Endodermal cell (in vitro differentiated cells): ENCODE data around the gene MROH7. TPM values are rescaled to one million over a fixed set of nuclear protein-coding genes. Genes with fewer than 3 reads are reported as not detected.
A peak's percentile ranks its signal among the peaks of the same experiment; 100 is the strongest.

Experiments
- DNase-seq: peaks from one replicate; pipeline ENCODE4 v3.0.0-alpha.2; 2017
- H3K27ac ChIP-seq: 2 replicates; pipeline ENCODE4 v1.5.1; 2013; ENCODE audit warnings: mild to moderate bottlenecking, low read depth, low read length, moderate library complexity
- H3K27me3 ChIP-seq: 2 replicates; pipeline ENCODE4 v1.6.1; 2013; ENCODE audit warnings: mild to moderate bottlenecking, low read length, moderate library complexity; ENCODE audit not compliant: insufficient read depth, control insufficient read depth, poor library complexity, severe bottlenecking
- H3K36me3 ChIP-seq: 2 replicates; pipeline ENCODE4 v1.7.0; 2013; ENCODE audit warnings: mild to moderate bottlenecking, low read length, moderate library complexity; ENCODE audit not compliant: control insufficient read depth, insufficient read depth
- H3K4me1 ChIP-seq: one replicate; pipeline ENCODE4 v1.7.0; 2013; ENCODE audit warnings: low read length; ENCODE audit not compliant: control insufficient read depth, insufficient read depth
- H3K4me3 ChIP-seq: 2 replicates; pipeline ENCODE4 v1.5.1; 2013; ENCODE audit warnings: mild to moderate bottlenecking, low read length, moderate library complexity
- H3K9ac ChIP-seq: 2 replicates; pipeline ENCODE4 v1.6.1; 2013; ENCODE audit warnings: mild to moderate bottlenecking, low read length, moderate library complexity; ENCODE audit not compliant: poor library complexity, severe bottlenecking; ENCODE audit errors: extremely low read depth
- H3K9me3 ChIP-seq: 2 replicates; pipeline ENCODE4 v1.6.1; 2013; ENCODE audit warnings: mild to moderate bottlenecking, low read length, moderate library complexity; ENCODE audit not compliant: control insufficient read depth
- H3K27ac Mint-ChIP-seq: 2 replicates; pipeline ENCODE4 v1.8.0; 2020; ENCODE audit warnings: mixed read lengths
- H3K27me3 Mint-ChIP-seq: 2 replicates; pipeline ENCODE4 v1.8.0; 2021; ENCODE audit warnings: mild to moderate bottlenecking, mixed read lengths; ENCODE audit not compliant: insufficient read depth
- H3K36me3 Mint-ChIP-seq: 2 replicates; pipeline ENCODE4 v1.8.0; 2020; ENCODE audit warnings: low read depth, mixed read lengths
- H3K4me1 Mint-ChIP-seq: 2 replicates; pipeline ENCODE4 v1.8.0; 2020; ENCODE audit warnings: mixed read lengths
- H3K4me3 Mint-ChIP-seq: 2 replicates; pipeline ENCODE4 v1.8.0; 2020; ENCODE audit warnings: mild to moderate bottlenecking, moderate library complexity, mixed read lengths
- H3K9me3 Mint-ChIP-seq: 2 replicates; pipeline ENCODE4 v1.8.0; 2020; ENCODE audit warnings: mild to moderate bottlenecking, mixed read lengths
- CTCF ChIP-seq: fragments of 200-600 bp; sonication (generic); conservative IDR thresholded peaks from 2 replicates; pipeline ENCODE4 v1.5.0; 2021; ENCODE audit warnings: antibody characterized with exemption, mild to moderate bottlenecking
- WGBS, 2 experiments: methylation state at CpG; one replicate each; pipeline versions ENCODE4 v1.1.5 to v1.1.7; 2013; ENCODE audit warnings: missing lambda C conversion rate in 2 of 2, mixed read lengths in 1 of 2; ENCODE audit not compliant: insufficient coverage in 1 of 2, insufficient read length in 1 of 2; 5-methylcytosine and 5-hydroxymethylcytosine counted together
- total RNA-seq, 2 donors: library from RNA; stranded (reverse); fragmentation: NEBNext Ultra II Directional in 1 of 2; extraction: Animal tissue kit (Norgen Biotek cat#: 25700) in 1 of 2; gene quantifications; 2 replicates in 1 of 2; 3 replicates in 1 of 2; pipeline ENCODE4 v1.2.1, GENCODE V29; 2021

Gene MROH7
- total RNA-seq, 2 donors from 2014 or later, result 0.46 to 1.4 TPM

- WGBS, 2 experiments, result 75% methylated on average over 7 to 8 of the region's 8 CpGs
- peaks cover 31% of the 10 kb centered on the region for H3K27me3 ChIP-seq
- H3K36me3 ChIP-seq, result no peaks in the 10 kb centered on the region
- Mint-ChIP-seq H3K36me3 (no peaks in the 10 kb centered on the region), H3K4me3 (no peak overlapping the region), H3K4me1 (peaks cover 13% of the 10 kb centered on the region), H3K27ac (no peak overlapping the region), H3K27me3 (peaks cover 32% of the 10 kb centered on the region), H3K9me3 (no peaks in the 10 kb centered on the region)
- no peaks in the 10 kb centered on the region for H3K4me1 ChIP-seq
- H3K9ac ChIP-seq, result no peak overlapping the region
- no peak overlapping the region for H3K4me3 ChIP-seq
- TF ChIP-seq CTCF, result no peak
- peak; percentile 58 for DNase-seq
- no peak overlapping the region for H3K27ac ChIP-seq
- H3K9me3 ChIP-seq, result no peaks in the 10 kb centered on the region
Measured at GRCh38 chr1:54619749-54620148, 21.8 kb upstream of the MROH7 start.

DNA sequence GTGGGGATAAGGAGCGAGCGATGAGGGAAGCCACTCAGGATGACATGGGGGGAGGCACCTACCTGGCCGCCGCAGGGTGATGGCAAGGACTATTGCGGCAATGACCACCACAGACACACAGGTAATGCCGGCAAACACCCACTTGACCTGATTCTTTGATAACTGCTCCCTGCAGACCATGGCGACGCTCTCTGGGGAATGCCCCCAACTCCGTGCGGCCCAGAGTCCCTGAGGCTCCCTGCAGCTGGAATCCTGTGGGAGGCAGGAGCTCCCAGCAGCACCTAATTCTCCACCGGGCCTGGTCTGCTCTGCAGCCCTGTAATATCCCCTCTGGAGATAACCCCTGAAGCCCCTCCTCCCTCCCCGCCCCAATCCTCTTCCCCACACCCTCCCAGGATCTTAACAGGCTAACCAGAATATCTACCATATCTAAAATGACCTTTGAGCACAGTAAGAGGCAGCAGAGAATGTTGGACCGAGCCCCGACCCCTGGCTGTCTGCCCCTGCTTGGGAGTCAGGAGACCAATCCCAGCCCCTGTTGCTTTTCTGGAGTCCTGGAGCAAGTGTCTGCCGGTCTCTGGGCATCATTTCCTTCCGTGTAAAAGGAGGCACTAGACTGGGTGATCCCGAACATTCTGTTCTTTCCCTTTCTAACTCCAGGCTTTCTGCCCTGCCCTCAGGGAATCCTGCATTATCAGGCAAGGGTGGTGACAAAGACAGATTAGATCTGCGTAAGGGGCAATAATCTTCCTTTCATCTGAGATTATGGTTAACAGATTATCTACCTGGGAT, 18.2 kb upstream of the MROH7 start, which contains the start of gene FAM151A:
TSS of gene FAM151A (minus strand) at position 310 of the 792 bp plus-strand sequence. CDS start at position 180, 130 bp downstream.
- peaks cover 38% of the 10 kb centered on the region for H3K27me3 ChIP-seq
- H3K36me3 Mint-ChIP-seq, result no peaks in the 10 kb centered on the region
- no peak within 1 kb of the TSS for H3K9ac ChIP-seq
- 79 to 81% methylated on average over 17 to 18 of the region's 18 CpGs for WGBS, 2 experiments
- H3K27ac ChIP-seq, result no peak within 1 kb of the TSS
- peaks cover 7% of the 10 kb centered on the region for H3K4me1 Mint-ChIP-seq
- no peak within 1 kb of the TSS for H3K4me3 Mint-ChIP-seq
- no peaks in the 10 kb centered on the region for H3K4me1 ChIP-seq
- H3K36me3 ChIP-seq, result no peaks in the 10 kb centered on the region
- H3K9me3 ChIP-seq, result no peaks in the 10 kb centered on the region
- H3K27me3 Mint-ChIP-seq, result peaks cover 41% of the 10 kb centered on the region
- H3K4me3 ChIP-seq, result no peak within 1 kb of the TSS
- H3K27ac Mint-ChIP-seq, result no peak within 1 kb of the TSS
- TF ChIP-seq CTCF, result no peak
- no peak for DNase-seq
- peaks cover 2% of the 10 kb centered on the region for H3K9me3 Mint-ChIP-seq

GRCh38 chr1:54624466-54625464, 16.8 kb upstream of the MROH7 start:
- DNase-seq, result no peak
- Histone ChIP-seq H3K27me3 (peaks cover 29% of the 10 kb centered on the region), H3K9me3 (no peaks in the 10 kb centered on the region), H3K4me1 (no peaks in the 10 kb centered on the region), H3K4me3 (no peak overlapping the region), H3K9ac (no peak overlapping the region), H3K27ac (no peak overlapping the region), H3K36me3 (no peaks in the 10 kb centered on the region)
- no peak for TF ChIP-seq CTCF
- 79 to 82% methylated on average over 3 to 7 of the region's 8 CpGs for WGBS, 2 experiments
- H3K36me3 Mint-ChIP-seq, result no peaks in the 10 kb centered on the region
- H3K4me3 Mint-ChIP-seq, result no peak overlapping the region
- peaks cover 7% of the 10 kb centered on the region for H3K4me1 Mint-ChIP-seq
- peaks cover 37% of the 10 kb centered on the region for H3K27me3 Mint-ChIP-seq
- no peak overlapping the region for H3K27ac Mint-ChIP-seq
- H3K9me3 Mint-ChIP-seq, result peaks cover 3% of the 10 kb centered on the region
